GM23338 (cell line): ENCODE data around the gene MOSPD2. TPM values are rescaled to one million over a fixed set of nuclear protein-coding genes. Genes with fewer than 3 reads are reported as not detected.

Source experiments
- ATAC-seq: fragments of 200-7000 bp; cut with Tn5 transposase; 3 replicates; pipeline ENCODE4 v1.9.1; 2020
- DNase-seq: peaks from one replicate; pipeline ENCODE4 v3.0.0-alpha.2; 2015; ENCODE audit warnings: low spot score
- H2AFZ ChIP-seq: fragments of 200-600 bp; sonication (generic); 2 replicates; pipeline ENCODE4 v1.8.0; 2016; ENCODE audit warnings: antibody characterized with exemption, mild to moderate bottlenecking, moderate library complexity
- H3F3A ChIP-seq: fragments of 200-600 bp; sonication (generic); replicated peaks from 2 replicates; pipeline ENCODE4 v1.8.0; 2017; ENCODE audit warnings: antibody characterized with exemption, mixed run types, low read depth
- H3K27ac ChIP-seq: fragments of 200-600 bp; sonication (generic); 2 replicates; pipeline ENCODE4 v1.6.1; 2016; ENCODE audit warnings: low read depth
- H3K27me3 ChIP-seq: fragments of 200-600 bp; sonication (generic); 2 replicates; pipeline ENCODE4 v1.8.0; 2016; ENCODE audit warnings: mild to moderate bottlenecking, mixed run types, moderate library complexity; ENCODE audit not compliant: insufficient read depth
- H3K36me3 ChIP-seq: fragments of 200-600 bp; sonication (generic); 2 replicates; pipeline ENCODE4 v1.8.0; 2016; ENCODE audit warnings: mild to moderate bottlenecking; ENCODE audit not compliant: insufficient read depth
- H3K4me1 ChIP-seq: fragments of 200-600 bp; sonication (generic); 2 replicates; pipeline ENCODE4 v1.8.0; 2016; ENCODE audit warnings: mild to moderate bottlenecking, moderate library complexity; ENCODE audit not compliant: insufficient read depth
- H3K4me2 ChIP-seq: fragments of 200-600 bp; sonication (generic); 2 replicates; pipeline ENCODE4 v1.7.1; 2017; ENCODE audit warnings: mixed run types
- H3K4me3 ChIP-seq: fragments of 200-600 bp; sonication (generic); 2 replicates; pipeline ENCODE4 v1.6.1; 2016; ENCODE audit warnings: mixed run types
- H3K79me2 ChIP-seq: fragments of 200-600 bp; sonication (generic); replicated peaks from 2 replicates; pipeline ENCODE4 v1.8.0; 2017; ENCODE audit warnings: mild to moderate bottlenecking; ENCODE audit not compliant: insufficient read depth
- H3K9me2 ChIP-seq: fragments of 200-600 bp; sonication (generic); 2 replicates; pipeline ENCODE4 v1.8.0; 2017; ENCODE audit not compliant: insufficient read depth
- H4K20me1 ChIP-seq: fragments of 200-600 bp; sonication (generic); replicated peaks from 2 replicates; pipeline ENCODE4 v1.8.0; 2017; ENCODE audit warnings: mild to moderate bottlenecking; ENCODE audit not compliant: insufficient read depth
- H3K27ac Mint-ChIP-seq: 2 replicates; pipeline ENCODE4 v1.8.0; 2020; ENCODE audit warnings: inconsistent platforms, mild to moderate bottlenecking, moderate library complexity, mixed read lengths
- H3K27me3 Mint-ChIP-seq: 3 replicates; pipeline ENCODE4 v1.8.0; 2022; ENCODE audit warnings: low read depth, mild to moderate bottlenecking, moderate library complexity, mixed read lengths, inconsistent platforms; ENCODE audit not compliant: insufficient read depth, poor library complexity
- H3K36me3 Mint-ChIP-seq: 3 replicates; pipeline ENCODE4 v1.8.0; 2021; ENCODE audit warnings: low read depth, mild to moderate bottlenecking, inconsistent platforms, moderate library complexity, mixed read lengths
- H3K4me1 Mint-ChIP-seq: 3 replicates; pipeline ENCODE4 v1.8.0; 2020; ENCODE audit warnings: mild to moderate bottlenecking, inconsistent platforms, mixed read lengths
- H3K4me3 Mint-ChIP-seq: 3 replicates; pipeline ENCODE4 v1.8.0; 2021; ENCODE audit warnings: moderate library complexity, mild to moderate bottlenecking, inconsistent platforms, mixed read lengths
- H3K9me3 Mint-ChIP-seq: 3 replicates; pipeline ENCODE4 v1.8.0; 2020; ENCODE audit warnings: moderate library complexity, mild to moderate bottlenecking, inconsistent platforms, mixed read lengths
- EZH2 ChIP-seq: fragments of 200-600 bp; sonication (generic); IDR thresholded peaks from one replicate; pipeline ENCODE4 v1.8.0; 2017; ENCODE audit warnings: antibody characterized with exemption, mild to moderate bottlenecking, low read depth; ENCODE audit not compliant: unreplicated experiment
- EZH2phosphoT487 ChIP-seq: fragments of 200-600 bp; sonication (generic); IDR thresholded peaks from one replicate; pipeline ENCODE4 v1.8.1; 2018; ENCODE audit warnings: antibody characterized with exemption; ENCODE audit not compliant: unreplicated experiment
- NANOG ChIP-seq: IDR thresholded peaks from 2 replicates; pipeline ENCODE4 v1.6.1; 2016; ENCODE audit warnings: antibody characterized with exemption, borderline replicate concordance
- POLR2AphosphoS5 ChIP-seq: IDR thresholded peaks from 2 replicates; pipeline ENCODE4 v1.6.1; 2016; ENCODE audit warnings: antibody characterized with exemption, low read depth
- STAT1 ChIP-seq: IDR thresholded peaks from one replicate; pipeline ENCODE4 v1.6.1; 2016; ENCODE audit warnings: antibody characterized with exemption; ENCODE audit not compliant: unreplicated experiment
- ZNF462 ChIP-seq: fragments of 250-450 bp; sonication (Bioruptor Pico); IDR thresholded peaks from 2 replicates; pipeline ENCODE4 v1.5.0; 2020; ENCODE audit warnings: mild to moderate bottlenecking, moderate library complexity
- polyA plus RNA-seq: library from polyadenylated mRNA; unstranded; fragments of >200 nt; fragmentation: Nextera tagmentation; extraction: Ambion mirVana; gene quantifications from 2 replicates; pipeline ENCODE4 v1.2.1, GENCODE V29; 2016
- total RNA-seq: library from RNA; depleted of rRNA; stranded (reverse); fragments of >200 nt; shearing (Covaris generic); gene quantifications from 2 replicates; pipeline ENCODE4 v1.2.3, GENCODE V29; 2014
- TF ChIP-seq, protein P1 (sequence below): IDR thresholded peaks from one replicate; pipeline ENCODE4 v1.6.1; 2018; ENCODE audit warnings: antibody characterized with exemption; ENCODE audit not compliant: unreplicated experiment

MOSPD2 gene
- total and polyA plus RNA-seq, 2 experiments from 2014 or later, result 8.5 to 13.9 TPM

- H3K79me2 ChIP-seq, result no peaks in the 10 kb centered on the region; the same call in 1 of the 2 replicates
- H3K4me3 ChIP-seq, result no peak overlapping the region
- H3K36me3 Mint-ChIP-seq, result no peaks in the 10 kb centered on the region
- no peaks in the 10 kb centered on the region for H3K4me1 ChIP-seq
- no peak for DNase-seq
- no peaks in the 10 kb centered on the region for H3K36me3 ChIP-seq
- H3K27me3 Mint-ChIP-seq, result peaks cover 1% of the 10 kb centered on the region
- H3K9me3 Mint-ChIP-seq, result no peaks in the 10 kb centered on the region
- no peak overlapping the region for H3K4me2 ChIP-seq
- TF ChIP-seq STAT1 (no peak), NANOG (no peak), POLR2AphosphoS5 (no peak)
- TF ChIP-seq, protein P1, sequence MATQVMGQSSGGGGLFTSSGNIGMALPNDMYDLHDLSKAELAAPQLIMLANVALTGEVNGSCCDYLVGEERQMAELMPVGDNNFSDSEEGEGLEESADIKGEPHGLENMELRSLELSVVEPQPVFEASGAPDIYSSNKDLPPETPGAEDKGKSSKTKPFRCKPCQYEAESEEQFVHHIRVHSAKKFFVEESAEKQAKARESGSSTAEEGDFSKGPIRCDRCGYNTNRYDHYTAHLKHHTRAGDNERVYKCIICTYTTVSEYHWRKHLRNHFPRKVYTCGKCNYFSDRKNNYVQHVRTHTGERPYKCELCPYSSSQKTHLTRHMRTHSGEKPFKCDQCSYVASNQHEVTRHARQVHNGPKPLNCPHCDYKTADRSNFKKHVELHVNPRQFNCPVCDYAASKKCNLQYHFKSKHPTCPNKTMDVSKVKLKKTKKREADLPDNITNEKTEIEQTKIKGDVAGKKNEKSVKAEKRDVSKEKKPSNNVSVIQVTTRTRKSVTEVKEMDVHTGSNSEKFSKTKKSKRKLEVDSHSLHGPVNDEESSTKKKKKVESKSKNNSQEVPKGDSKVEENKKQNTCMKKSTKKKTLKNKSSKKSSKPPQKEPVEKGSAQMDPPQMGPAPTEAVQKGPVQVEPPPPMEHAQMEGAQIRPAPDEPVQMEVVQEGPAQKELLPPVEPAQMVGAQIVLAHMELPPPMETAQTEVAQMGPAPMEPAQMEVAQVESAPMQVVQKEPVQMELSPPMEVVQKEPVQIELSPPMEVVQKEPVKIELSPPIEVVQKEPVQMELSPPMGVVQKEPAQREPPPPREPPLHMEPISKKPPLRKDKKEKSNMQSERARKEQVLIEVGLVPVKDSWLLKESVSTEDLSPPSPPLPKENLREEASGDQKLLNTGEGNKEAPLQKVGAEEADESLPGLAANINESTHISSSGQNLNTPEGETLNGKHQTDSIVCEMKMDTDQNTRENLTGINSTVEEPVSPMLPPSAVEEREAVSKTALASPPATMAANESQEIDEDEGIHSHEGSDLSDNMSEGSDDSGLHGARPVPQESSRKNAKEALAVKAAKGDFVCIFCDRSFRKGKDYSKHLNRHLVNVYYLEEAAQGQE, result no peak
- no peaks in the 10 kb centered on the region for H3K4me1 Mint-ChIP-seq
- H3F3A ChIP-seq, result no peaks in the 10 kb centered on the region
- H3K4me3 Mint-ChIP-seq, result no peak overlapping the region
- H2AFZ ChIP-seq, result no peak overlapping the region
- no peak overlapping the region for H3K27ac ChIP-seq
- H3K9me2 ChIP-seq, result no peaks in the 10 kb centered on the region
- H4K20me1 ChIP-seq, result no peaks in the 10 kb centered on the region
- H3K27ac Mint-ChIP-seq, result no peak overlapping the region
- H3K27me3 ChIP-seq, result no peaks in the 10 kb centered on the region
- ATAC-seq, result no peak
Measured at GRCh38 chrX:14884714-14885113, 11.5 kb downstream of the MOSPD2 start.

- H3K79me2 ChIP-seq, result no peaks in the 10 kb centered on the region
- no peak overlapping the region for H3K27ac ChIP-seq
- no peaks in the 10 kb centered on the region for H3K27me3 ChIP-seq
- H2AFZ ChIP-seq, result no peak overlapping the region
- no peaks in the 10 kb centered on the region for H3K36me3 ChIP-seq
- H3K27ac Mint-ChIP-seq, result no peak overlapping the region
- H4K20me1 ChIP-seq, result no peaks in the 10 kb centered on the region
- H3K4me3 ChIP-seq, result no peak overlapping the region
- no peak overlapping the region for H3K4me2 ChIP-seq
- H3K4me1 Mint-ChIP-seq, result no peaks in the 10 kb centered on the region
- ATAC-seq, result no peak
- H3K9me3 Mint-ChIP-seq, result no peaks in the 10 kb centered on the region
- H3K27me3 Mint-ChIP-seq, result peaks cover 1% of the 10 kb centered on the region
- peaks cover 4% of the 10 kb centered on the region; the same call in 1 of the 2 replicates for H3K4me1 ChIP-seq
- no peak overlapping the region for H3K4me3 Mint-ChIP-seq
- no peaks in the 10 kb centered on the region for H3K36me3 Mint-ChIP-seq
- H3K9me2 ChIP-seq, result no peaks in the 10 kb centered on the region
- DNase-seq, result no peak
- H3F3A ChIP-seq, result no peaks in the 10 kb centered on the region
- no peak for TF ChIP-seq EZH2phosphoT487
- TF ChIP-seq POLR2AphosphoS5, result no peak
- TF ChIP-seq, protein P1, result no peak
- TF ChIP-seq EZH2, result no peak
- no peak for TF ChIP-seq ZNF462 (CRISPR knock-in tag)
- TF ChIP-seq NANOG, result no peak
Measured at GRCh38 chrX:14886252-14886651, 13.0 kb downstream of the MOSPD2 start.
